ENCODE results near the gene GALNT18.

The GALNT18 gene

DNA sequence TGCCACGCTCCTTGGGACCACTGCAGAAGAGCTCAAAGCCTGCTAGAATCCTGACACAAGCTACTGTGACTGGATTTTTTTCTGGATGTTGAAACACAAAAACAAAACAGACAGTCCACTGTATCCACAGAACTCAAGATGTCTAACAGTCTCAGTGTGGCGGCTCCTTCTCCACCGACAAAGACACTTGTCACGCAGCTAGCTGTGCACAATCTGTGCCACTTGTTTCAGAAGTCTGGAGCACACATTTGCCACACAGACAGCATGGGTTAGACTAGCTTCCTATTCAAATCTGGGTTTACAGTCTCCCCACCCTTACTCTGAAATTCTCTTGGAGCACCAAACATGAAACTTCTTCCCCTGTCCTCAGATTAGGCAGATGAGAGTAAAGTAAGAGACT is 99.2 kb downstream of the GALNT18 start:
- CTCF ChIA-PET, result interaction anchor here (0.8 kb wide), 1 partner anchor 9 kb away, joined by 4 read pairs; no protein-coding TSS in a partner anchor
- POLR2A ChIA-PET, result no interaction called here
- no peak for DNase-seq (ENCODE audit: extremely low spot score)
- TF ChIP-seq, protein P1, sequence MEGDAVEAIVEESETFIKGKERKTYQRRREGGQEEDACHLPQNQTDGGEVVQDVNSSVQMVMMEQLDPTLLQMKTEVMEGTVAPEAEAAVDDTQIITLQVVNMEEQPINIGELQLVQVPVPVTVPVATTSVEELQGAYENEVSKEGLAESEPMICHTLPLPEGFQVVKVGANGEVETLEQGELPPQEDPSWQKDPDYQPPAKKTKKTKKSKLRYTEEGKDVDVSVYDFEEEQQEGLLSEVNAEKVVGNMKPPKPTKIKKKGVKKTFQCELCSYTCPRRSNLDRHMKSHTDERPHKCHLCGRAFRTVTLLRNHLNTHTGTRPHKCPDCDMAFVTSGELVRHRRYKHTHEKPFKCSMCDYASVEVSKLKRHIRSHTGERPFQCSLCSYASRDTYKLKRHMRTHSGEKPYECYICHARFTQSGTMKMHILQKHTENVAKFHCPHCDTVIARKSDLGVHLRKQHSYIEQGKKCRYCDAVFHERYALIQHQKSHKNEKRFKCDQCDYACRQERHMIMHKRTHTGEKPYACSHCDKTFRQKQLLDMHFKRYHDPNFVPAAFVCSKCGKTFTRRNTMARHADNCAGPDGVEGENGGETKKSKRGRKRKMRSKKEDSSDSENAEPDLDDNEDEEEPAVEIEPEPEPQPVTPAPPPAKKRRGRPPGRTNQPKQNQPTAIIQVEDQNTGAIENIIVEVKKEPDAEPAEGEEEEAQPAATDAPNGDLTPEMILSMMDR (IDR thresholded peaks at IDR 0.05; ENCODE audit: control extremely low read depth, extremely low read depth, low read depth, missing control alignments), result no peak

DNA sequence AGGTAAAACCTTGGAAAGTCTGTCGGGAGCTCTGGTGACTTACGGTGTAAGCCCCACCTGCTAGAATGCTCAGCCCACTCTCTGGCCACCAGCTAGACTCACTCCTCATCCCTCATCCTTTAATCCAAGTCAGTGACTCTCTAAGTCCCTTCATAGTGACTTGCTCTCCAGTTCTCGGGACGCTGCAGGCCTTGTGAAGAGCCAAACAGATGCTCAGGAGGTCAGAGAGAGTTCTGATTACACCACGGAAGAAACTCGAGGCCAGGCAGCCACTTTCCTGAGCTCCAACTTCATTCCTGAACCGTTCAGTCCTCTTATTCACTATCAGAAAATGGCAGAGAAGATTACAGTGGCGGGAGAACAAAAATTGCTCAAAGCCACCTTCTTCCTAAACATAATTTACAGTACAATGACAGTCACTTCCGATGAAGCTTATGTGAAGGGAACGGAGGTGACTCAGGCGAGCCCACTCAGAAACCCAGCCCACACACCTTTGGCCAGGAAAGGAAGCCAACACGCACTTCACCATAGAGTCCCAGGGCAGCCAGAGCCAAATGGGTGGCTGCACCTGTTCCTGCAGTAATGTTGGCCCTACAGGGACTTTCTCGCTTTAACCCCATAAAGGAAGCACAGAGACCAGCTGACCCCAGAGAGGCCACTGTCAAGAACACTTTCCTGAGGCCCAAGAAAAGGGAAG is 100.4 kb downstream of the GALNT18 start:
- TF ChIP-seq, protein P1 (IDR thresholded peaks at IDR 0.05; ENCODE audit: control extremely low read depth, extremely low read depth, low read depth, missing control alignments), result no peak
- POLR2A ChIA-PET, result no interaction called here
- CTCF ChIA-PET, result interaction anchor here (1.4 kb wide), 1 partner anchor 19 kb away, joined by 3 read pairs; no protein-coding TSS in a partner anchor
- no peak for DNase-seq (ENCODE audit: extremely low spot score)

DNA sequence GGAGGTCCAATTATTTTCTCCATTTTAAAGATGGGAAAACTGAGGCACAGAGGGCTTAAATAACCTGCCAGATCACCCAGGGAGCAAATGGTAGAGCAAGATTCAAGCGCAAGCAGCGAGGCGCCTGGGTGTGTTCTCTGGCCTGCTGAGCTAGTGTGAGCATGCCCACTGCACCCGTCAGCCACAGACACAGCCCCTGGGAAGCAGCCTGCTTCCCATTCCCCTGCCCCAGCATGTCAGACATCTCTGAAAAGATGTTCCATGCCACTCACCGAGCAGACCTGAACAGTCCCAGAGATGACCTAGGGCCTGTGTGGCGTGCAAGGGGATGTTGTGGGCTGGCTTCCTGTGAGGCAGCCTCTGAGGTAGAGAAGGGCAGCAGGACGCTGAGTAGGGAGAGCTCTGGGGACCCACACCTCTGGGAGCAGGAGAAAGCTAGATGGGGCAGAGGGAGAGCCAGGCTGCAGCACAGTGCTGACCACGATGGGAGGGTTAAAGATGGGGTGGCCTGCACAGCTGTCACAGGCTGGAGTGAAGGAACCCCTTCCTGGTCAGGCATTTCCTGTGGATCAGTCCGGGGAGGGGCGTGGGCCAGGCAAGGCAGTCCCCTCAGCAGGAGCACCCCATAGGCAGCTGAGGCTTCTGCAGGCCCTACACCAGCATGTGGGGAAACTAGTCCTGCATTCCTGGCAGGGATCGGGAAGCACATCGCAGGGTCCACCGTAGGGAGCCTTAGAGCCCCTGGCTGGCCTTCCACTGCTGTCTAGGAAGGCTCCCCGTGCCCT is 101.4 kb downstream of the GALNT18 start:
- CTCF ChIA-PET, result interaction anchor here (1.4 to 2.6 kb wide), 3 partner anchors 9 to 22 kb away, joined by 3 to 6 read pairs (median 5); no protein-coding TSS in a partner anchor
- no peak for DNase-seq (ENCODE audit: extremely low spot score)
- TF ChIP-seq, protein P1 (IDR thresholded peaks at IDR 0.05; ENCODE audit: control extremely low read depth, extremely low read depth, low read depth, missing control alignments), result no peak
- POLR2A ChIA-PET, result no interaction called here

DNA sequence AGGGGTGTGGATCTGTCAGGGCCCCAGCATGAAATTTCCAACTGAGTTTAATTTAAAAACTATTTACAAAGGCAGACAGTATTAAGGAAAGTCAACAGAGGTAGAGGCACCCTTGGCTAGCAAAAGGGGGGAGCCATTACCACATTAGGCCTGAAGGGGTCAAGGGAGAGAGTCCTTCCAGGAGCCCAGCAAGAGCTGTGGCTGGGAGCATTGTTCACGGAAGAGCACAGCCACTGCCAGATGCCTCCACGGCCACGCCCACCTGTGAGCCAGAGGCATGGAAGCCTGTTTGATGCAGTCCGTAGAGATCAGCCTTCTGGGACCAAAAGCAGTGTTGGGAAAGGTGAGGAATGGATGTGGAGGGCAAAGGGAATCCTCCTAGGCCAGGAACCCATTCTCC is 102.6 kb downstream of the GALNT18 start:
- POLR2A ChIA-PET, result no interaction called here
- CTCF ChIA-PET, result interaction anchor here (2.6 kb wide), 1 partner anchor 21 kb away, joined by 5 read pairs; no protein-coding TSS in a partner anchor
- TF ChIP-seq, protein P1 (IDR thresholded peaks at IDR 0.05; ENCODE audit: control extremely low read depth, extremely low read depth, low read depth, missing control alignments), result no peak
- no peak for DNase-seq (ENCODE audit: extremely low spot score)

DNA sequence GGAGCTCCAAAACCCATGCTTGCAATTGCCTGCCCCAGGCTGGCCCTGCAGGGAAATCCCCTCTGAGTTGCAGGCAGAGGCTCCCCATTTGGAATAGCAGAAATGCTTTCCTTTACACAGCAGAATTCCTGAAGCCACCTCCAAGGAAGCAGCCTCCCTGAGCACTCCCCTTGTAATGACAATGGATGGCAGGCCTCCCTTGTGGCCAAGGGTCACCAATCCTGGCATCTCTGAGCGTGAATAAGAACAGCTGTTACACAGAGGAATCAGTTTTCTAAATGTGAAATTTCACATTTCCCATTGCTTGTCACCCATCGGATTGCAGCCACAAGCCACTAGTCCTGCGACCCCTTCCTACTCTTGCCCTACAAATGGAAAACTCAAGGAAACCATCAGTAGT is 107.6 kb downstream of the GALNT18 start:
- POLR2A ChIA-PET, result no interaction called here
- no peak for DNase-seq (ENCODE audit: extremely low spot score)
- TF ChIP-seq, protein P1 (IDR thresholded peaks at IDR 0.05; ENCODE audit: control extremely low read depth, extremely low read depth, low read depth, missing control alignments), result no peak
- CTCF ChIA-PET, result interaction anchor here (1.0 to 1.4 kb wide), 4 partner anchors 8 to 107 kb away, joined by 3 to 5 read pairs (median 4); partner anchors contain the start of gene GALNT18

DNA sequence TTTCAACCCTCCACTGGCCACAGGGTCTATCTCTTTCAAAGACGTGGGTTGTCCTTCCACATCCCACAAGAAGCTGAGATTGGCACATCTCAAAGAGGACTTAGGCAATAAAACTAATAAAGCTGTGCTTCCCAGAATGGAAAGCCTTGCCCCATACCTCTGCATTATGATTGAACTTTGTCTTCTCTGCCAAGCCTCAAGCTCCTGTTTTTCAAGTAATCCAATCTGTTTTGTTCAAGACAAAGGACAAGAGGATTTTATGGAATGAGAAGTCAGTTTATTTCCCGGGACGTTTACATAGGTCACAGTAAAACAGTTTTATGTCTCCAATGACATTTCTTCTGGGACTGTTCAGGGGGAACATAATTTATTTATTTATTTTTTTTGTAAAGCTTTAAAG is 108.4 kb downstream of the GALNT18 start:
- DNase-seq (ENCODE audit: extremely low spot score), result no peak
- POLR2A ChIA-PET, result no interaction called here
- TF ChIP-seq, protein P1 (IDR thresholded peaks at IDR 0.05; ENCODE audit: control extremely low read depth, extremely low read depth, low read depth, missing control alignments), result no peak

More for the DNA sequence above, 108.4 kb downstream of the GALNT18 start:
- CTCF ChIA-PET, result interaction anchor here (1.3 to 1.4 kb wide), 3 partner anchors 9 to 108 kb away, joined by 3 to 5 read pairs (median 4); partner anchors contain the start of gene GALNT18
